G401.6 (cell line): ENCODE data around the gene RCAN2.
"Not testable (repeated sequence)": the region's sequence is repeated elsewhere in the genome, so short reads cannot be mapped to it uniquely, and the experiment has no call there.

Source experiments
- FAIRE-seq: peaks from 2 replicates; lab custom pipeline; 2012; peaks lifted over from hg19 to GRCh38; lab: Jason Lieb, UNC

RCAN2 gene

GRCh38 chr6:46440141-46440540 lies 51.1 kb downstream of the RCAN2 start:
- FAIRE-seq, result no peak

GRCh38 chr6:46438245-46438644 lies 53.0 kb downstream of the RCAN2 start:
- no peak for FAIRE-seq

GRCh38 chr6:46437671-46438221 lies 53.5 kb downstream of the RCAN2 start:
- FAIRE-seq, result no peak

GRCh38 chr6:46422619-46423018 lies 68.6 kb downstream of the RCAN2 start:
- no peak for FAIRE-seq

GRCh38 chr6:46421939-46422338 lies 69.3 kb downstream of the RCAN2 start:
- no peak for FAIRE-seq

GRCh38 chr6:46420921-46421638 lies 70.2 kb downstream of the RCAN2 start:
- FAIRE-seq, result no peak

- peak; percentile 95 for FAIRE-seq
Measured at GRCh38 chr6:46419576-46420002, 71.7 kb downstream of the RCAN2 start.

- no peak for FAIRE-seq
Measured at GRCh38 chr6:46414398-46414797, 76.9 kb downstream of the RCAN2 start.

- FAIRE-seq, result no peak
Measured at GRCh38 chr6:46412662-46413061, 78.6 kb downstream of the RCAN2 start.

- no peak for FAIRE-seq
Measured at GRCh38 chr6:46411456-46412197, 79.6 kb downstream of the RCAN2 start.

GRCh38 chr6:46410334-46410953 lies 80.8 kb downstream of the RCAN2 start:
- peak; percentile 61 for FAIRE-seq

- no peak for FAIRE-seq
Measured at GRCh38 chr6:46407776-46408530, 83.3 kb downstream of the RCAN2 start.

- no peak for FAIRE-seq
Measured at GRCh38 chr6:46407246-46407645, 84.0 kb downstream of the RCAN2 start.

- not testable (repeated sequence) for FAIRE-seq
Measured at GRCh38 chr6:46405620-46406180, 85.5 kb downstream of the RCAN2 start.

GRCh38 chr6:46400898-46401297 lies 90.4 kb downstream of the RCAN2 start:
- FAIRE-seq, result no peak

GRCh38 chr6:46395530-46395929 lies 95.7 kb downstream of the RCAN2 start:
- no peak for FAIRE-seq

GRCh38 chr6:46393940-46394337 lies 97.3 kb downstream of the RCAN2 start:
- no peak for FAIRE-seq

GRCh38 chr6:46393161-46393939 lies 97.9 kb downstream of the RCAN2 start:
- FAIRE-seq, result no peak

GRCh38 chr6:46392294-46392693 lies 99.0 kb downstream of the RCAN2 start:
- no peak for FAIRE-seq

GRCh38 chr6:46390153-46390876 lies 100.9 kb downstream of the RCAN2 start:
- no peak for FAIRE-seq
